GM12874 (cell line): Measurements from ENCODE around the gene RASL10A.

ENCODE experiments used
- TF ChIP-seq, protein P1 (sequence below): IDR thresholded peaks from 2 replicates; pipeline ENCODE4 v1.5.1; 2011; ENCODE audit warnings: low read depth, mild to moderate bottlenecking, control low read depth, low read length, moderate library complexity; ENCODE audit not compliant: insufficient read depth

RASL10A gene

GRCh38 chr22:29298641-29299040 lies 16.9 kb downstream of the RASL10A start:
- TF ChIP-seq, protein P1, sequence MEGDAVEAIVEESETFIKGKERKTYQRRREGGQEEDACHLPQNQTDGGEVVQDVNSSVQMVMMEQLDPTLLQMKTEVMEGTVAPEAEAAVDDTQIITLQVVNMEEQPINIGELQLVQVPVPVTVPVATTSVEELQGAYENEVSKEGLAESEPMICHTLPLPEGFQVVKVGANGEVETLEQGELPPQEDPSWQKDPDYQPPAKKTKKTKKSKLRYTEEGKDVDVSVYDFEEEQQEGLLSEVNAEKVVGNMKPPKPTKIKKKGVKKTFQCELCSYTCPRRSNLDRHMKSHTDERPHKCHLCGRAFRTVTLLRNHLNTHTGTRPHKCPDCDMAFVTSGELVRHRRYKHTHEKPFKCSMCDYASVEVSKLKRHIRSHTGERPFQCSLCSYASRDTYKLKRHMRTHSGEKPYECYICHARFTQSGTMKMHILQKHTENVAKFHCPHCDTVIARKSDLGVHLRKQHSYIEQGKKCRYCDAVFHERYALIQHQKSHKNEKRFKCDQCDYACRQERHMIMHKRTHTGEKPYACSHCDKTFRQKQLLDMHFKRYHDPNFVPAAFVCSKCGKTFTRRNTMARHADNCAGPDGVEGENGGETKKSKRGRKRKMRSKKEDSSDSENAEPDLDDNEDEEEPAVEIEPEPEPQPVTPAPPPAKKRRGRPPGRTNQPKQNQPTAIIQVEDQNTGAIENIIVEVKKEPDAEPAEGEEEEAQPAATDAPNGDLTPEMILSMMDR = no peak

GRCh38 chr22:29292379-29292778 lies 23.1 kb downstream of the RASL10A start:
- TF ChIP-seq, protein P1 = no peak

DNA sequence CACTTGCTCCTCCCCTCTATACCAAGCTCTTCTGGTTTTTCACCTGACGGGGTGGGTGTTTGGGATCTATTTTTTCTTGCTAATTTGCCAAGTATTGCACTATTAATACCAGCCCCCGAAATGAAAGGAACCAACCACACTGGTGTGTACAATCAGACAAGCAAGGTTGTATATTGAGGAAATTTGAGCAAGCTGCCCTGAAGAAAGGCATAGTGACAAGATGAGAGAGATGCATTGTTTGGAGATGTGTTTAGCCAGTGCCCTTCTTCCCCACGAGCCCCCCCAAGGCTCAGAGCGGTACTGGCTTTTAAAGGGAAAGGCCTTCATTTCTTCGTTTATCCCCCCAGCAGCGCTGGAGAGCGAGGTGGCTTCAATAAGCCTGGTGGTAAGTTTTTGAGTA lies 24.3 kb downstream of the RASL10A start:
- TF ChIP-seq, protein P1 = no peak

DNA sequence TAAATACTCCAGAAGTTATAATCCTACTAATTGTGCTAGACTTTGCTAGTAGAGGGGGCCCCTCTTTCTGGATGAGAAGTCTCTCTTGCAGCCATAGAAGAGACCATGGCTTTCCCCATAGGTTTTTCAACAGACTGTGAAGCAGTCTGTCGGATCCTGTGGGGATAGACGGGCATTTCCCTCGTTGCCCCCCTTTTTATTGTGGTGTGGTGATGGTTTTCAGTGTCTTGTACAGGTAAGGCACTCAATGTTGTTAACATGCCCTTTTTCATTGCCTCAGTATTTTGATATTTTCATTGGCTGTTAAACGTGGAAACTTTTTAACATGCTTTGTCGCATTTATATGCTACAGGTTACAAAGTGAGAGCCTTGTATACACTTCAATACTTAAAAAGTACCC lies 25.4 kb downstream of the RASL10A start:
- TF ChIP-seq, protein P1 = no peak

GRCh38 chr22:29288837-29289236 lies 26.7 kb downstream of the RASL10A start:
- TF ChIP-seq, protein P1 = no peak

DNA sequence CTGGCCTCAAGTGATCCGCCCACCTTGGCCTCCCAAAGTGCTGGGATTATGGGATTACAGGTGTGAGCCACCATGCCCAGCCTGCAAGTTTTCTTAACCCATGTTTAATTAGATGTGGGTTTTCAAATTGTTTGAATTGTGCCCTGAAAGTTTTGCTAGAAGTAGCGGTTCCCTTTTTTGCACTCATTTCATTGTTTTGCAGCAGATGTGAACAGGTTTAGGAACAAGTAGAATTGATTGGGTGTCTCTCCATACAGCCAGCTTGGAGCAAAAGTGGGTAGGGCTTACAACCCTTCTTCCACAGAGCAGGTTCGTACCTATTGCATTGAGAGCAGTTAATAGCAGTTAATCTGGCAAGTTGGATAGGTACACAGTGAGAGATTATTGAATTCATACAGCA lies 31.3 kb downstream of the RASL10A start:
- TF ChIP-seq, protein P1 = no peak

DNA sequence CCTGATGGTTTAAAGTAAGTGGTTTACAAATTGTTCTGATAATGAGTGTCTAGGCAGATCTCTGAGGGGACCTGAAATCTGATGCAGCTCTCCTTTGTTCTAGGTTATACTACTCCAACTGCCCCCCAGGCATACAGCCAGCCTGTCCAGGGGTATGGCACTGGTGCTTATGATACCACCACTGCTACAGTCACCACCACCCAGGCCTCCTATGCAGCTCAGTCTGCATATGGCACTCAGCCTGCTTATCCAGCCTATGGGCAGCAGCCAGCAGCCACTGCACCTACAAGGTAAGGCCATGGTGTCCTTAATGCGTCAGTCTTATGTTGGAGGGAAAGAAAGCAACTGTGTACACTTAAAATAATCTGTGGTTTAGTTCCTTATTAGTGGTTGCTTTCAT lies 37.6 kb downstream of the RASL10A start:
- TF ChIP-seq, protein P1 = no peak
